ENCODE measurements around the gene ASF1B.

DNA sequence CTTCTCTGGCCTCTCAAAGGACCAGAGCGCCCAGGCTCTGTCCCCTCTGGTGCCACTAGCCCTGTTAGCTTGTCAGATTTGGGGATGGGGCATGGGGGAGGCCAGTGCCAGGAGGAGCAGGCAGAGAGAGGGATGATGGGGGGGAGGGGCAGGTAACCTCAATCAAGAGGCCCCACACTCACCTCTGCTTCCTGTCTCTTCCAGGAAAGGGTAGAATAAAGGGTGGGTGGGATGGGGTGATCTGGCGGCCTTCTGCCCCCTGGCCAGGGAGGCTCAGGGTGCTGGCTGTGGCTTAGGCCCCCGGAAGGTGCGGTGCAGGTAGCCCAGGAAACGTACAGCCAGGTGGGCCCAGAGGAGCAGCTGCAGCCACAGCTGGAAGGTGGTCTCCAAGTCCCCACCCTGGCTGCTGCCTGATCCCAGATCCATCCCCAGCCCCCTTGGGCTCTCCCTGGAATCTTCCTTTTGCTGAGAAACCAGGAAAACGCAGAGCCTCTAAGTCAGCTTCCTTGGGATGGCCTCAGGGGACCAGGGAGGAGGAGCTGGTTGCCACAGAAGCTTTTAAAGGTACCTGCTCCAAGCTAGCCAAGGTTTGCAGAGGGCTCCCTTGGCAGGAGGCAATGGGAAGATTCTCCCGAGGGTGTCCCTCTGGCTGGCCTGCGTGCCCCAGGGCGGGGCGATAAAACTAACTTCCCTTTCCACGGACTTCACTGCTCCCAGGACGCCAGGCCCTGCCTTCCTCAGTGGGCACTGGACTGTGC is 24.2 kb downstream of the ASF1B start:
- TF ChIP-seq, protein P1, sequence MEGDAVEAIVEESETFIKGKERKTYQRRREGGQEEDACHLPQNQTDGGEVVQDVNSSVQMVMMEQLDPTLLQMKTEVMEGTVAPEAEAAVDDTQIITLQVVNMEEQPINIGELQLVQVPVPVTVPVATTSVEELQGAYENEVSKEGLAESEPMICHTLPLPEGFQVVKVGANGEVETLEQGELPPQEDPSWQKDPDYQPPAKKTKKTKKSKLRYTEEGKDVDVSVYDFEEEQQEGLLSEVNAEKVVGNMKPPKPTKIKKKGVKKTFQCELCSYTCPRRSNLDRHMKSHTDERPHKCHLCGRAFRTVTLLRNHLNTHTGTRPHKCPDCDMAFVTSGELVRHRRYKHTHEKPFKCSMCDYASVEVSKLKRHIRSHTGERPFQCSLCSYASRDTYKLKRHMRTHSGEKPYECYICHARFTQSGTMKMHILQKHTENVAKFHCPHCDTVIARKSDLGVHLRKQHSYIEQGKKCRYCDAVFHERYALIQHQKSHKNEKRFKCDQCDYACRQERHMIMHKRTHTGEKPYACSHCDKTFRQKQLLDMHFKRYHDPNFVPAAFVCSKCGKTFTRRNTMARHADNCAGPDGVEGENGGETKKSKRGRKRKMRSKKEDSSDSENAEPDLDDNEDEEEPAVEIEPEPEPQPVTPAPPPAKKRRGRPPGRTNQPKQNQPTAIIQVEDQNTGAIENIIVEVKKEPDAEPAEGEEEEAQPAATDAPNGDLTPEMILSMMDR (conservative IDR thresholded peaks at IDR 0.05) = no peak
- TF ChIP-seq ZFX (IDR thresholded peaks at IDR 0.05) = no peak
